IMR-90 (cell line): ENCODE data around the gene NAA10. TPM values are rescaled to one million over a fixed set of nuclear protein-coding genes. Genes with fewer than 3 reads are reported as not detected.

Source experiments
- ATAC-seq: fragments of 200-7000 bp; cut with Tn5 transposase; 2 replicates; pipeline ENCODE4 v1.9.1; 2020; ENCODE audit warnings: low read depth, mild to moderate bottlenecking, moderate library complexity
- BruUV-seq: library from RNA; stranded (reverse); fragments of 400-500 nt; replicated peaks from 2 replicates; lab custom pipeline; 2021; lab: Mats Ljungman, UMichigan
- CTCF ChIA-PET: fragments of 300-600 bp; formaldehyde crosslinking; extraction: SDS; loops from one replicate; lab custom pipeline; 2021; ENCODE audit warnings: antibody characterized with exemption; lab: Yijun Ruan, JAX
- POLR2A ChIA-PET: fragments of 300-600 bp; sonication (Branson Sonifier 250); formaldehyde crosslinking; loops from one replicate; lab custom pipeline; 2022; ENCODE audit warnings: antibody characterized with exemption; ENCODE audit not compliant: unreplicated experiment; lab: Charles Lee
- DNase-seq: peaks from one replicate; pipeline ENCODE4 v3.0.0; 2013
- H2AFZ ChIP-seq: replicated peaks from 2 replicates; pipeline ENCODE3; 2013; ENCODE audit warnings: low read length, mild to moderate bottlenecking; ENCODE audit not compliant: poor library complexity
- H2AK5ac ChIP-seq: 2 replicates; pipeline ENCODE4 v1.6.1; 2013; ENCODE audit warnings: low read depth, low read length, inconsistent platforms
- H2AK9ac ChIP-seq: replicated peaks from 2 replicates; pipeline ENCODE3; 2013; ENCODE audit warnings: mild to moderate bottlenecking, low read depth, low read length, moderate library complexity; ENCODE audit not compliant: poor library complexity
- H2BK120ac ChIP-seq: 2 replicates; pipeline ENCODE4 v1.6.1; 2013; ENCODE audit warnings: low read depth, low read length, inconsistent platforms
- H2BK15ac ChIP-seq: 3 replicates; pipeline ENCODE4 v1.6.1; 2013; ENCODE audit warnings: low read depth, low read length, inconsistent platforms
- H2BK20ac ChIP-seq: 2 replicates; pipeline ENCODE4 v1.6.1; 2013; ENCODE audit warnings: low read depth, mild to moderate bottlenecking, inconsistent platforms, low read length, moderate library complexity
- H2BK5ac ChIP-seq: 2 replicates; pipeline ENCODE4 v1.6.1; 2013; ENCODE audit warnings: mild to moderate bottlenecking, low read depth, low read length, inconsistent platforms; ENCODE audit not compliant: poor library complexity, severe bottlenecking
- H3K14ac ChIP-seq: replicated peaks from 2 replicates; pipeline ENCODE4 v1.6.1; 2013; ENCODE audit warnings: low read depth, low read length, inconsistent platforms
- H3K18ac ChIP-seq: 2 replicates; pipeline ENCODE4 v1.6.1; 2013; ENCODE audit warnings: low read depth, low read length, control low read depth
- H3K23ac ChIP-seq: 2 replicates; pipeline ENCODE4 v1.6.1; 2013; ENCODE audit warnings: low read depth, low read length, inconsistent platforms
- H3K27ac ChIP-seq: 2 replicates; pipeline ENCODE4 v1.5.1; 2013; ENCODE audit warnings: mild to moderate bottlenecking, control low read depth, low read length; ENCODE audit not compliant: insufficient read depth
- H3K27me3 ChIP-seq: 2 replicates; pipeline ENCODE4 v1.6.1; 2013; ENCODE audit warnings: low read length; ENCODE audit not compliant: control insufficient read depth, insufficient read depth
- H3K36me3 ChIP-seq: 2 replicates; pipeline ENCODE4 v1.6.1; 2013; ENCODE audit warnings: low read length, mixed read lengths; ENCODE audit not compliant: control insufficient read depth, insufficient read depth
- H3K4ac ChIP-seq: 2 replicates; pipeline ENCODE4 v1.6.1; 2013; ENCODE audit warnings: low read depth, low read length, inconsistent platforms
- H3K4me1 ChIP-seq: 2 replicates; pipeline ENCODE4 v1.6.1; 2013; ENCODE audit warnings: low read length, mixed read lengths; ENCODE audit not compliant: control insufficient read depth, insufficient read depth
- H3K4me2 ChIP-seq: 2 replicates; pipeline ENCODE4 v1.6.1; 2013; ENCODE audit warnings: low read depth, mild to moderate bottlenecking, control low read depth, low read length, moderate library complexity
- H3K4me3 ChIP-seq: 2 replicates; pipeline ENCODE4 v1.5.1; 2013; ENCODE audit warnings: low read depth, mild to moderate bottlenecking, control low read depth, low read length, moderate library complexity; ENCODE audit not compliant: insufficient read depth
- H3K56ac ChIP-seq: 2 replicates; pipeline ENCODE4 v1.6.1; 2013; ENCODE audit warnings: low read length, inconsistent platforms; ENCODE audit not compliant: insufficient read depth; ENCODE audit errors: extremely low read depth
- H3K79me1 ChIP-seq, 2 experiments: 2 replicates each; pipeline ENCODE4 v1.6.1; 2013; ENCODE audit warnings: low read length in 2 of 2, inconsistent platforms in 1 of 2, low read depth in 1 of 2
- H3K9ac ChIP-seq: 2 replicates; pipeline ENCODE4 v1.6.1; 2013; ENCODE audit warnings: low read depth, low read length, control low read depth
- H3K9me1 ChIP-seq: 2 replicates; pipeline ENCODE4 v1.6.1; 2013; ENCODE audit warnings: low read length, inconsistent platforms; ENCODE audit not compliant: insufficient read depth
- H3K9me3 ChIP-seq: 2 replicates; pipeline ENCODE4 v1.6.1; 2013; ENCODE audit warnings: low read length; ENCODE audit not compliant: control insufficient read depth, insufficient read depth
- H4K20me1 ChIP-seq: 2 replicates; pipeline ENCODE4 v1.6.1; 2013; ENCODE audit warnings: low read length, inconsistent platforms; ENCODE audit not compliant: insufficient read depth
- H4K5ac ChIP-seq: 2 replicates; pipeline ENCODE4 v1.6.1; 2013; ENCODE audit warnings: mild to moderate bottlenecking, low read depth, low read length, control low read depth
- H4K8ac ChIP-seq, 2 experiments: 2 replicates each; pipeline ENCODE4 v1.6.1; 2013; ENCODE audit warnings: low read depth in 2 of 2, low read length in 2 of 2, control low read depth in 1 of 2, inconsistent platforms in 1 of 2
- H4K91ac ChIP-seq: 2 replicates; pipeline ENCODE4 v1.6.1; 2013; ENCODE audit warnings: low read depth, low read length, inconsistent platforms; ENCODE audit not compliant: insufficient read depth
- BHLHE40 ChIP-seq: fragments of 150-350 bp; IDR thresholded peaks from 2 replicates; pipeline ENCODE4 v1.6.1; 2016; ENCODE audit warnings: mild to moderate bottlenecking, low read depth, low read length
- CTCF ChIP-seq: conservative IDR thresholded peaks from 2 replicates; pipeline ENCODE4 v1.5.1; 2012; ENCODE audit warnings: mild to moderate bottlenecking, low read depth, low read length, improper control_type of control experiment
- MAZ ChIP-seq: IDR thresholded peaks from 2 replicates; pipeline ENCODE4 v1.6.1; 2012; ENCODE audit warnings: low read depth, mild to moderate bottlenecking, low read length, improper control_type of control experiment, moderate library complexity, borderline replicate concordance
- POLR2A ChIP-seq: IDR thresholded peaks from 2 replicates; pipeline ENCODE4 v1.6.1; 2012; ENCODE audit warnings: mild to moderate bottlenecking, low read depth, low read length
- WGBS, 2 experiments: methylation state at CpG; one replicate each; pipeline versions ENCODE4 v1.1.5 to v1.1.7; 2013; ENCODE audit warnings: missing lambda C conversion rate in 2 of 2; ENCODE audit not compliant: insufficient read length in 1 of 2; ENCODE audit errors: extremely low coverage in 2 of 2; 5-methylcytosine and 5-hydroxymethylcytosine counted together
- dilution Hi-C: fragments of 300-500 bp; cut with HindIII; formaldehyde crosslinking; loops from one replicate; pipeline ENCODE4 v1.14.3; 2018; ENCODE audit warnings: low sequenced_read_pairs; ENCODE audit not compliant: unreplicated experiment
- in situ Hi-C: fragments of 300-500 bp; cut with MboI; formaldehyde crosslinking; loops from 3 replicates; pipeline ENCODE4 v1.14.3; 2019; ENCODE audit warnings: low sequenced_read_pairs, inconsistent platforms, mixed read lengths
- intact Hi-C: fragments of 100-400 bp; cut with micrococcal nuclease; formaldehyde crosslinking; loops from 2 replicates; pipeline ENCODE4 v1.10.0; 2022
- polyA plus RNA-seq, 3 experiments: library from polyadenylated mRNA; depleted of rRNA; stranded (reverse); fragments of >200 nt; gene quantifications; 2 replicates each; pipeline ENCODE4 v1.2.3, GENCODE V29; 2012; ENCODE audit warnings: low replicate concordance in 1 of 3
- total RNA-seq: library from RNA; depleted of rRNA; stranded (reverse); fragments of >200 nt; gene quantifications from 2 replicates; pipeline ENCODE4 v1.2.3, GENCODE V29; 2012

Gene NAA10
- total and polyA plus RNA-seq, 2 of the 4 experiments (the other 2 are of a cell fraction), result 98.6 to 172 TPM

- Histone ChIP-seq H2BK20ac (no peak within 1 kb of the TSS; the same call in 1 of the 2 replicates), H4K91ac (peak within 1 kb of the TSS; percentile 100), H3K4me3 (peak within 1 kb of the TSS; percentile 96), H3K9ac (peak within 1 kb of the TSS; percentile 99), H3K27me3 (no peaks in the 10 kb centered on the region), H3K4ac (peak within 1 kb of the TSS; percentile 99), H3K4me1 (peaks cover 14% of the 10 kb centered on the region), H2AK9ac (peak within 1 kb of the TSS; percentile 100), H3K36me3 (no peaks in the 10 kb centered on the region), H3K56ac (peak within 1 kb of the TSS; percentile 99), H3K9me3 (no peaks in the 10 kb centered on the region), H2BK5ac (peak within 1 kb of the TSS; percentile 99), H3K14ac (peak within 1 kb of the TSS; percentile 100), H2AFZ (peak within 1 kb of the TSS; percentile 99), H3K9me1 (peaks cover 3% of the 10 kb centered on the region; the same call in 1 of the 2 replicates), H3K27ac (peak within 1 kb of the TSS; percentile 100), H2AK5ac (peak within 1 kb of the TSS; percentile 100), H2BK15ac (peak within 1 kb of the TSS; percentile 83; the same call in 2 of the 3 replicates), H4K8ac (peak within 1 kb of the TSS; percentile 95 to 99), H4K20me1 (peaks cover 33% of the 10 kb centered on the region), H3K18ac (peak within 1 kb of the TSS; percentile 93), H3K79me1 (peaks cover 14 to 27% of the 10 kb centered on the region in 2 experiments; a peak in 2 of 4 replicates), H3K4me2 (peak within 1 kb of the TSS; percentile 98), H4K5ac (peak within 1 kb of the TSS; percentile 96), H3K23ac (peak within 1 kb of the TSS; percentile 99), H2BK120ac (peak within 1 kb of the TSS; percentile 93)
- intact Hi-C loops, result no loop called here
- peak; percentile 69 for ATAC-seq
- dilution Hi-C loops, result no loop called here
- 17% methylated on average over 46 of the region's 103 CpGs; no CpG with 5 or more reads in 1 of the 2 experiments for WGBS, 2 experiments
- POLR2A ChIA-PET, result interaction anchor here (0.8 kb wide), 1 partner anchor 68 kb away, joined by 5 read pairs; no protein-coding TSS in a partner anchor
- in situ Hi-C loops, result no loop called here
- TF ChIP-seq MAZ, result peak; percentile 14; the same call in 1 of the 2 replicates
- TF ChIP-seq CTCF, result no peak
- peak; percentile 83 for TF ChIP-seq BHLHE40
- peak; percentile 45 for TF ChIP-seq POLR2A
- BruUV-seq, result no TSS peak
- CTCF ChIA-PET, result no interaction called here
- peak; percentile 84 for DNase-seq
Measured at GRCh38 chrX:153972368-153973126, 37.7 kb upstream of the NAA10 start, which contains the start of gene TMEM187. Gene TMEM187, plus strand, starts transcription at chrX:153972754. Its CDS starts 9,309 bp downstream, at chrX:153982063.
